GM21717 (cell line): ENCODE measurements around the gene A3GALT2.

ENCODE experiments used
- ATAC-seq: cut with Tn5 transposase; IDR thresholded peaks from one replicate; pipeline ENCODE4 v1.9.1; 2021; ENCODE audit warnings: mild to moderate bottlenecking, moderate library complexity; ENCODE audit not compliant: unreplicated experiment

Gene A3GALT2

DNA sequence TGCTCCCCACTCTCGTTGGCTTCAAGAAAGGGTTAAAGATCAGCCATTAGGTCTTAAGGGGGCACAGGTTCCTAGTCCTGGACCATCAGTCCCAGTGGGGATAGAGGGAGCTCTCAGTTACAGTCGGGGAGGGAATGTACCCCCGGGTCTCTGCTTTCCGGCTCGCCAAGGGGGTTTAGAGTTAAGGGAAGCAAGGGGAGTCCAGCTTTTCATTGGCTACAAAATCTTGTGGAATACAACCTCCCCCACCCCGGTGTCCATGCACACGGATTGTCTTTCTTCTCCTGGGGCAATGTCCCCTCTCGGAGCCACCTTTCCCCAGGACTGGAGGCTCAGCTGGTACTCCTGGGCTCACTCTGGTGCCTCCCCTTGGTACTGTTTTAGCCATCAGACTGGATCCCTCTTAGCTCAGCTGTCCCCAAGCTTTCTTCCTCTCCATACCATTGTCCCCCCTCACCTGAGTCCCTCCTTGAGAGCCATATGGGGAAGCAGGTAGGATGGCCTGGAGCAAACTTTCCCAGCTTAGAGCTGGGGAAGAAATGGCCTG is at the start of gene A3GALT2:
Gene A3GALT2 (minus strand): TSS at position 480 of the 547 bp plus-strand sequence. CDS start 0 bp downstream, at position 480.
- no peak for ATAC-seq

GRCh38 chr1:33370301-33370700 is 49.4 kb upstream of the A3GALT2 start:
- no peak for ATAC-seq

GRCh38 chr1:33369764-33370163 is 48.9 kb upstream of the A3GALT2 start:
- no peak for ATAC-seq

DNA sequence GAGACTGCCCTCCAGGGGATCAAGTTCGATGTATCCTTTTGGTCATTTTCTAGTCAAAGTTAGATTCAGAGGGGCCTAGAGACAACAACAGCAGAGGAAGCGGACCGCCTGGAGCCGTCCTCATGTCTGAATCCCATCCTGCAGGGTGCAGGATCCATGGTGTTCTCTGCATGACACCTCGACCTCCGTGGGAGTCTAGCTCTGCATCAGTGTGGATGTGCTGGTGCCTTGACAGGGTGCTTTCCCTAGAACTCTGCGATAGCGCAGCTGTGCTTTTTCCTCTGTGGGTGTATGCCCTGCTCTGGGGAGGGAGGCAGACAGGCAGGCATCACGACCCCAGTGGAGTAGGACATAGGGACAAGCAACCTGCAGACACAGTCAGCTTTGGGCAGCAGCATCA is 48.2 kb upstream of the A3GALT2 start:
- ATAC-seq: no peak

DNA sequence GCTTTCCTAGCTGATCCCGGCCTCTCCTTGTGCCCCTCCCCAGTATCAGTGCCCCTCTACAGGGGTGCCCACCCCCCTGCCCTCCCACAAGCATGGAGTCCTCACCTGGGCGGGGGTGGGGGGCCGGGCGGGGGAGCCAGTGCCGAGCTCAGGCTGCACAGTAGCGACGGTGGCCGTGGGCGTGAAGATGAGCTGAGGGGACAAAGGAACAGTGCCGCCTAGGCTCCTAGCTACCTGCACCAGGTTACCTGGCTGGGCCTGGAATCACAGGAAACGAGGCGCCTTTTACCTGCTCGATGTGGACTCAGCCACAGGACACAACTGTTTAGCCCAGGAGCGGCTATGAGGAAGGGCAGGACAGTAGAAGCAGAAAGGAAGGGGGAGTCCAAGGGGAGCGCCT is 47.5 kb upstream of the A3GALT2 start:
- ATAC-seq: no peak

DNA sequence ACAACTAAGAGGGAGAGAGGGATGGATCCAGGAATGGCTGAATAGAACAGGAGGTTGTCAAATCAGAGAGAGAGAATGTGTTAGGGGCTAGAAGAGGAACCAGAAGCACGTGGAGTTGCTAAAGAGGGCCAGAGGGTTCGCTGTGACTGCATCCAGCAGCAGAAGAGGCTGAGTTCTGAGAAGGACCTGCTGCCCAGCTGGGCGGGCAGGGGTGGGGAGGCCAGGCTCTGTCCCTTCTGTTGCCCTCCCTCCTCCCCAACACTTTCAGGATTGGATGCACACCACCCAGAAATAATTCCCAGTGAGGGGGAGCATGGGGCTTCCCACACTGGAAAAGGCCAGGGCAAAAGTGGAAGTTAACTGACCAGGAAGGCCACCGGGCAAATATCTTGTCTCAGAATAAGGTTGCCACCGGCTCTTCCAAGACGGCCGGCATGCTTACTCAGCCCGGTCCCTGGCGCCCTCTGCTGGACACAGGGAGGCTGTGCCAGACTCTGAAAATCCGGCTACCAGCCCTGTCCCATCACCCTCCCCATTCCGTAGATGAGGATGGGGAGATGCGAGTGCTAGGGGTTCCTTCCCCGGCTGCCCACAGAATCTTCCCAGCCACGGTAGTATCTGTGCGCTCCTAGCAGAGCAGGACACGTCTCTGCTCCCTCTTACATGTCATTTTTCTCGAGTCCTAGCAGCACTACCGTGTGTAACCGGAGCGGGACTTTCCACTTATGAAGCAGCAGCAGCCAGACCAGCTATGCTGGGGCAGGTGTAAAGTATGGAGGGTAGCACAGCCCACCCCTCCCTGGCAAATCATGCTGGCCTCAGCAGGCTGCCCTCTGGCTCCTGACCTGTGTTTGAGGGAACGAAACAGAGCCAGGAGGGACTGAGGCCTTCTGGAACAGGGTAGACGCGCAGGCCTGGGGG is 46.8 kb upstream of the A3GALT2 start:
- no peak for ATAC-seq

DNA sequence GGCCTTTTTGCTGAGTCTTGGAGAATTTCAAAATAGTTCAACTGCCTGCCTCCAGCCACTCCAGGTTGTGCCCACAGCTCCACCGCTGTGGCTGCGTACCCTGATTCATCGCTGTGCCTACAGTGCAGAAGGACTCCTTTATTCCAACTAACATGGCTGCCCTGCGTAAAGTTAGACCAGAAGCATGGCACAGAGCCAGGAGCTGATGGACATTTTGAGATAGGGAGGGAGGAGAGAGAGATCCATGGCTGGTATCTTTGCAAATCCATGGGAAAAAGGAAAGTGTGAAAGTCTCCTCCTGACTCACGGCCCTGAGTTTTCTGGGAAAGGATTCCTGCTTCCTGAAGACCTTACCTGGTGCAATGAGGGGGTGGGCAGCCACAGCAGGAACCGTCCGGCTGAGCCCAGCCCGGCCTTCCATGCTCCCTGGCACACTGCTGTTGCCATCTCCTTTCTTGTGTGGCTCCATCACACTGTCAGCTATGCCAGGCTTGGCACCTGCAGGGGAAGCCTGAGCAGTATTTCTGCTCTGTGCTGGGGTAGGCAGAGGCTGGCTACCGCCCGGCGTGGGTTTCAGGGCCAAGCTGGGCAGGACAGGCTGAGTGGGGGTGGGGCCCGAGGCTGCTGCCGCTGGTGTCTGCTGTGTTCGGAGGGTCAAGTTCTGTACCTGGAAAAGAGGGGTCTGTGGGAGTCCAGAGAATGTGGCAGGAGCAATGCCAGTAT is 46.0 kb upstream of the A3GALT2 start:
- ATAC-seq: no peak

GRCh38 chr1:33365560-33365997 is 44.7 kb upstream of the A3GALT2 start:
- no peak for ATAC-seq

DNA sequence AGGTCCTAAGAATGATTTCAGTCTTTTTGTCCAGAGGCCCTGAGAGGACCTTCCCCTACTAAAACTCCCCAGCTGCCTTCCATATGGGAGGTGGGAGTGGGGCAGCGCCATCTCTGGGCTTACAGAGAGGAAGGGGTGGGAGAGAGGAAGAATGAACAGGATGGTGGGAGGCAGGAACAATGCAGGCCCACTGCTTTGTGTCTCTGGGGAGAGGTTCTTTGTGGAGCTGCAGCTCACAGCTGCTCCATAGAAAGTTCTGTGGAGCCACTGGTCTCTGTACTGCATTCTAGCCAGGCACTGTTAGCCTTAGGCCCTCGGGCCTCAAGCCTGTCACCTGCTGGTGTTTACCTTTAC is 43.6 kb upstream of the A3GALT2 start:
- ATAC-seq: no peak

GRCh38 chr1:33363470-33363861 is 42.6 kb upstream of the A3GALT2 start:
- no peak for ATAC-seq

GRCh38 chr1:33363021-33363420 is 42.1 kb upstream of the A3GALT2 start:
- no peak for ATAC-seq

DNA sequence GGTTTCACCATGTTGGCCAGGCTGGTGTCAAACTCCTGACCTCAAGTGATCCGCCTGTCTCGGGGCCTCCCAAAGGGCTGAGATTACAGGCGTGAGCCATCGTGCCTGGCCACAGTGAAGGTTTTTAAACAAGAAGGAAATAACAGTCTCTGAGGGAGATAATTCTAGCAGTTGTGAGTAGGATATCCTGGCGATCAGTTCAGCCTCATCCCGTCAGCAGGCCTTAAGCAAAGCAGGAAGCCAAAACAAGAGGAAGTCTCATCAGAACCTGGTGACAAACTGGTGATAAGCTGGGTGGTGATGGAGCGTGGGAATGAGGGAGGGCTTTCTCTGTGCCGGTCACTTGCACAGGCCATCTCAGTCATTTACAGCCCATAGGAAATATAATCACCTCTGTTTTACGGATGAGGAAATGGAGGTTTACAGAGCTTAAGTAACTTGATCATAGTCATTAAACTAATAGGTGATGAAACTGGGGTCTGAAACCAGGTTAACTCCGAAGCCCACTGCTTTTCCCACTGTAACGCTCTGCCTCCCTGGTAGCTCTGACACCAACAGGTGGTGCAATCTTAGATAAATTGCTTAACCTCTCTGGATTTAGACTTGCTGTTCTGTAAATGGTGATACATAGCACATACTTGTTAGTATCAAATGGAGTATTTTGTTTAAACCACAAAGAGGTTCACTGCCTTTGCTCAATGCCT is 40.8 kb upstream of the A3GALT2 start:
- ATAC-seq: no peak

GRCh38 chr1:33360367-33360766 is 39.5 kb upstream of the A3GALT2 start:
- ATAC-seq: no peak

DNA sequence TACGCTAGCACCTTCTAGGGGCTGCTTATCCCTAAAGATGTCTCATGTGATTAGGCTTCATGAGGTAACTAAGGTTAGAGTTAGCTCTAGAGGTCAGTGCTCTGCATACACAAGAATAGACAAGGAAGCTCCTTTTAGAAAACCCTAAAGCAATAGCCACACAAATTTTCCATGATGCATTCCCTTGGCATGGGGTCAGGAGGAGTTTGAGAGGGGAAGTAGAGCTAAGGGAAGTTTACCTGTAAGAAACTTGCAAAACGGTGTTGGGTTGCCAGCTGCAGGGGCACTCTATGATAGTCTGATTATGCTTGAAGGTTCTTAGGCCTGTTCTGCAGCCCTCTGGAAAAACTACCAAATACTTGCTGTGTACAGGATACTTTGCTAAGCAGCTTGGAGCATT is 39.0 kb upstream of the A3GALT2 start:
- ATAC-seq: no peak

DNA sequence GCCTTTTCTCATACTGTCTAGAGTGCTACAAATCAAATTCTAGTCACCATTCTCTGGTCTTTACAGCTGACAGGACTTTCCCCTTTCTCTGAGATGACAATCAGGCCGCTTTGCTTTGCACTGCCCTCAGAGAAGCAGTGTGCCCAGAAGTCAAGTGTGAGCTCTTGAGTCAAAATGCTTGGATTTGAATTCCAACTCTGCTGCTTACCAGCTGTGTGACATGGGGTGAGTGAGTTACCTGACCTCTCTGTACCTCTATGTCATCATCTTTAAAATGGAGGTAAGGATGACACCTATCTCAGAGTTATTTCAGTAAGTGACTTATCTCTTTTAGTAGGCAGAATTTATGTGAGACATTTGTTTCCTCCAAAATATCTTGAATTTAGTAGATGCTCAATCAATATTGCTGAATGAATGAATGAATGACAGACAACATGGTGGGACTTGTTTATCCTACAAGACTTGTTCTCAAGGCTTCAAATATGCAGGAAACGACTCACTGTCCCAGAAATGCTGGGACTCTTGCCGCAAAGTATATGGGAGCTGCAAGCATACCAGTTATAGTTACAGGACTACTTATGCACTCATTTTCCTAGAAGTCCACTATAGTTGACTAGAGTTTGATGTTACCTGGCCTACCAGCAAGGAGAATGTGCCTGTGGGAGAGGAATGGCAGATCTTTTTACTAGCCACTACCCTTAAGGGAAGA is 38.1 kb upstream of the A3GALT2 start:
- no peak for ATAC-seq

GRCh38 chr1:33358114-33358794 is 37.4 kb upstream of the A3GALT2 start:
- ATAC-seq: no peak

GRCh38 chr1:33357099-33357498 is 36.2 kb upstream of the A3GALT2 start:
- ATAC-seq: no peak

- ATAC-seq: no peak
These were observed 33.9 kb upstream of the A3GALT2 start for GRCh38 chr1:33354707-33355316.

- no peak for ATAC-seq
These were observed 32.6 kb upstream of the A3GALT2 start for GRCh38 chr1:33353531-33353930.

DNA sequence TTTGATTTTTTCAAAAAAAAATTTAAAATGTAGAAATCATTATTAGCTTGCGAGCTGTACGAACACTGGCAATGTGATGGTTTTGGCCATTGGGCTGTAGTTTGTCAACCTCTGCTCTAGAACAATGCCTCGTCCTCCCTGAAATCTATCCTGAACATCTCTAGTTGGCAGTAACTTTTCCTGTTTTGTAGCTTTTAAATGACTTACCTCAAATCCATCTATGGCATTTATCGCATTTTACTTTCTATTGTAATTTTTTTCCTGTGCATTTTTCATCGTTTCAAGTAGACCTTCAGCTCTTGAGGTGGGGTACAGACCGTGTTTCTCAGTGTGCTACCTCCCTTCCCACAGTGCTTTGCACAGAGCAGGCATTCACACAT is 30.4 kb upstream of the A3GALT2 start:
- ATAC-seq: no peak
